ENCODE data around the gene GVQW3.
A peak's percentile ranks its signal among the peaks of the same experiment; 100 is the strongest.

GVQW3 gene

DNA sequence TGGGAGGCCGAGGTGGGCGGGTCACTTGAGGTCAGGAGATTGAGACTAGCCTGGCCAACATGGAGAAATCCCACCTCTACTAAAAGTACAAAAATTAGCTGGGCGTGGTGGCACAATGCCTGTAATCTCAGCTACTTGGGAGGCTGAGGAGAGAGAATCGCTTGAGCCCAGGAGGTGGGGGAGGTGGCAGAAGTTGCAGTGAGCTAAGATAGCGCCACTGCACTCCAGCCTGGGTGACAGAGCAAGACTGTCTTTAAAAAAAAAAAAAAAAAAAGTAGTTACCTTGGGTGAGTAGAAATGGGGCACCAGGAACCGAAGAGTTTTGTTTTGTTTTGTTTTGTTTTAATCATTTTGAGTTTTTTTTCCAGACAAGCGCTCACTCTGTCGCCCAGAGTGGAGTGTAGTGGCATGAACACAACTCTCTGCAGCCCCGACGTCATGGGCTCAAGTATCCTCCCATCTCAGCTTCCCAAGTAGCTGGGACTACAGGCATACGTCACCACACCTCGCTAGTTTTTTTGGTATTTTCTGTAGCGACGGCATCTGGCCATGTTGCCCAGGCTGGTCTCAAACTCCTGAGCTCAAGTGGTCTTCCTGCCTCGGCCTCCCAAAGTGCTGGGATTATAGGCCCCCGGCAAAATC lies 16.0 kb upstream of the GVQW3 start (continued):
- peak; percentile 32; the same call in 1 of the 2 replicates for TF ChIP-seq GLIS1 (tag by site-specific recombination; IDR thresholded peaks at IDR 0.05)

DNA sequence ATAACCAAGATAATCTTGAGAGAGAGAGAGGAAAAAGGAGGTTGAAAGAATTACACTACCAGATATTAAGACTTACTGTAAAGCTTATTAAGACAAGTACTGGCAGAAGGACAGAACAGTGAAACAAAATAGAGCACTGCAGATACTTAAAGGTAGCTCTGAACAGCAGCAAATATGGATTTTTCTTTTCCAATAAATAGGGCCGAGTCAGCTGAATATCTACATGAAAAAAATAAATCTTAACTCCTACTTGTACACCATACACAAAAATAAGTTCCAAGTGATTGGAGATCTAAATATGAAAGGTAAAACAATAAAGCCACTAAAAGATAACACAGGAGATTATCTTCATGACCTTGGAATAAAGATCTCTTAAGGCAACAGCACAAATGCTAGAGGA lies 12.6 kb upstream of the GVQW3 start:
- H3K9me3 ChIP-seq (ENCODE audit: control insufficient read depth, insufficient read depth, low read depth, low read length), result no peaks in the 10 kb centered on the region
- H3K4me1 ChIP-seq (ENCODE audit: control insufficient read depth, insufficient read depth, low read length), result no peaks in the 10 kb centered on the region; the same call in 1 of the 2 replicates
- H3K4me3 ChIP-seq (ENCODE audit: low read depth, low read length), result no peak overlapping the region
- ChIA-PET CTCF (interaction anchor here (0.7 kb wide), 1 partner anchor 160 kb away, joined by 3 read pairs; no protein-coding TSS in a partner anchor), POLR2A (no interaction called here)
- H3K36me3 ChIP-seq (ENCODE audit: control insufficient read depth in 2 of 2, insufficient read depth in 1 of 2, low read length in 2 of 2), result peaks cover 0 to 3% of the 10 kb centered on the region in 2 experiments; a peak in 1 of 3 replicates
- TF ChIP-seq, protein P1, sequence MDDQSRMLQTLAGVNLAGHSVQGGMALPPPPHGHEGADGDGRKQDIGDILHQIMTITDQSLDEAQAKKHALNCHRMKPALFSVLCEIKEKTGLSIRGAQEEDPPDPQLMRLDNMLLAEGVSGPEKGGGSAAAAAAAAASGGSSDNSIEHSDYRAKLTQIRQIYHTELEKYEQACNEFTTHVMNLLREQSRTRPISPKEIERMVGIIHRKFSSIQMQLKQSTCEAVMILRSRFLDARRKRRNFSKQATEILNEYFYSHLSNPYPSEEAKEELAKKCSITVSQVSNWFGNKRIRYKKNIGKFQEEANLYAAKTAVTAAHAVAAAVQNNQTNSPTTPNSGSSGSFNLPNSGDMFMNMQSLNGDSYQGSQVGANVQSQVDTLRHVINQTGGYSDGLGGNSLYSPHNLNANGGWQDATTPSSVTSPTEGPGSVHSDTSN (CRISPR knock-in tag; IDR thresholded peaks at IDR 0.05), result no peak
- TF ChIP-seq, protein P2, sequence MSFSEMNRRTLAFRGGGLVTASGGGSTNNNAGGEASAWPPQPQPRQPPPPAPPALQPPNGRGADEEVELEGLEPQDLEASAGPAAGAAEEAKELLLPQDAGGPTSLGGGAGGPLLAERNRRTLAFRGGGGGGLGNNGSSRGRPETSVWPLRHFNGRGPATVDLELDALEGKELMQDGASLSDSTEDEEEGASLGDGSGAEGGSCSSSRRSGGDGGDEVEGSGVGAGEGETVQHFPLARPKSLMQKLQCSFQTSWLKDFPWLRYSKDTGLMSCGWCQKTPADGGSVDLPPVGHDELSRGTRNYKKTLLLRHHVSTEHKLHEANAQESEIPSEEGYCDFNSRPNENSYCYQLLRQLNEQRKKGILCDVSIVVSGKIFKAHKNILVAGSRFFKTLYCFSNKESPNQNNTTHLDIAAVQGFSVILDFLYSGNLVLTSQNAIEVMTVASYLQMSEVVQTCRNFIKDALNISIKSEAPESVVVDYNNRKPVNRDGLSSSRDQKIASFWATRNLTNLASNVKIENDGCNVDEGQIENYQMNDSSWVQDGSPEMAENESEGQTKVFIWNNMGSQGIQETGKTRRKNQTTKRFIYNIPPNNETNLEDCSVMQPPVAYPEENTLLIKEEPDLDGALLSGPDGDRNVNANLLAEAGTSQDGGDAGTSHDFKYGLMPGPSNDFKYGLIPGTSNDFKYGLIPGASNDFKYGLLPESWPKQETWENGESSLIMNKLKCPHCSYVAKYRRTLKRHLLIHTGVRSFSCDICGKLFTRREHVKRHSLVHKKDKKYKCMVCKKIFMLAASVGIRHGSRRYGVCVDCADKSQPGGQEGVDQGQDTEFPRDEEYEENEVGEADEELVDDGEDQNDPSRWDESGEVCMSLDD (tag by site-specific recombination; IDR thresholded peaks at IDR 0.05), result no peak
- TF ChIP-seq ZNF341 (tag by site-specific recombination; IDR thresholded peaks at IDR 0.05; ENCODE audit: low read depth) (no peak), ZNF600 (tag by site-specific recombination; IDR thresholded peaks at IDR 0.05) (no peak), ZNF221 (tag by site-specific recombination; IDR thresholded peaks at IDR 0.05; ENCODE audit: borderline replicate concordance) (no peak), ZNF560 (tag by site-specific recombination; IDR thresholded peaks at IDR 0.05; ENCODE audit: borderline replicate concordance) (no peak), ZNF501 (tag by site-specific recombination; IDR thresholded peaks at IDR 0.05) (no peak), ZFP37 (tag by site-specific recombination; IDR thresholded peaks at IDR 0.05) (no peak), ZNF121 (tag by site-specific recombination; IDR thresholded peaks at IDR 0.05) (no peak)
- TF ChIP-seq, protein P3, sequence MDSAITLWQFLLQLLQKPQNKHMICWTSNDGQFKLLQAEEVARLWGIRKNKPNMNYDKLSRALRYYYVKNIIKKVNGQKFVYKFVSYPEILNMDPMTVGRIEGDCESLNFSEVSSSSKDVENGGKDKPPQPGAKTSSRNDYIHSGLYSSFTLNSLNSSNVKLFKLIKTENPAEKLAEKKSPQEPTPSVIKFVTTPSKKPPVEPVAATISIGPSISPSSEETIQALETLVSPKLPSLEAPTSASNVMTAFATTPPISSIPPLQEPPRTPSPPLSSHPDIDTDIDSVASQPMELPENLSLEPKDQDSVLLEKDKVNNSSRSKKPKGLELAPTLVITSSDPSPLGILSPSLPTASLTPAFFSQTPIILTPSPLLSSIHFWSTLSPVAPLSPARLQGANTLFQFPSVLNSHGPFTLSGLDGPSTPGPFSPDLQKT (IDR thresholded peaks at IDR 0.05; ENCODE audit: borderline replicate concordance, low read depth, low read length), result no peak
- TF ChIP-seq, protein P4, sequence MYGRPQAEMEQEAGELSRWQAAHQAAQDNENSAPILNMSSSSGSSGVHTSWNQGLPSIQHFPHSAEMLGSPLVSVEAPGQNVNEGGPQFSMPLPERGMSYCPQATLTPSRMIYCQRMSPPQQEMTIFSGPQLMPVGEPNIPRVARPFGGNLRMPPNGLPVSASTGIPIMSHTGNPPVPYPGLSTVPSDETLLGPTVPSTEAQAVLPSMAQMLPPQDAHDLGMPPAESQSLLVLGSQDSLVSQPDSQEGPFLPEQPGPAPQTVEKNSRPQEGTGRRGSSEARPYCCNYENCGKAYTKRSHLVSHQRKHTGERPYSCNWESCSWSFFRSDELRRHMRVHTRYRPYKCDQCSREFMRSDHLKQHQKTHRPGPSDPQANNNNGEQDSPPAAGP (tag by site-specific recombination; IDR thresholded peaks at IDR 0.05), result no peak
- TF ChIP-seq, protein P5, sequence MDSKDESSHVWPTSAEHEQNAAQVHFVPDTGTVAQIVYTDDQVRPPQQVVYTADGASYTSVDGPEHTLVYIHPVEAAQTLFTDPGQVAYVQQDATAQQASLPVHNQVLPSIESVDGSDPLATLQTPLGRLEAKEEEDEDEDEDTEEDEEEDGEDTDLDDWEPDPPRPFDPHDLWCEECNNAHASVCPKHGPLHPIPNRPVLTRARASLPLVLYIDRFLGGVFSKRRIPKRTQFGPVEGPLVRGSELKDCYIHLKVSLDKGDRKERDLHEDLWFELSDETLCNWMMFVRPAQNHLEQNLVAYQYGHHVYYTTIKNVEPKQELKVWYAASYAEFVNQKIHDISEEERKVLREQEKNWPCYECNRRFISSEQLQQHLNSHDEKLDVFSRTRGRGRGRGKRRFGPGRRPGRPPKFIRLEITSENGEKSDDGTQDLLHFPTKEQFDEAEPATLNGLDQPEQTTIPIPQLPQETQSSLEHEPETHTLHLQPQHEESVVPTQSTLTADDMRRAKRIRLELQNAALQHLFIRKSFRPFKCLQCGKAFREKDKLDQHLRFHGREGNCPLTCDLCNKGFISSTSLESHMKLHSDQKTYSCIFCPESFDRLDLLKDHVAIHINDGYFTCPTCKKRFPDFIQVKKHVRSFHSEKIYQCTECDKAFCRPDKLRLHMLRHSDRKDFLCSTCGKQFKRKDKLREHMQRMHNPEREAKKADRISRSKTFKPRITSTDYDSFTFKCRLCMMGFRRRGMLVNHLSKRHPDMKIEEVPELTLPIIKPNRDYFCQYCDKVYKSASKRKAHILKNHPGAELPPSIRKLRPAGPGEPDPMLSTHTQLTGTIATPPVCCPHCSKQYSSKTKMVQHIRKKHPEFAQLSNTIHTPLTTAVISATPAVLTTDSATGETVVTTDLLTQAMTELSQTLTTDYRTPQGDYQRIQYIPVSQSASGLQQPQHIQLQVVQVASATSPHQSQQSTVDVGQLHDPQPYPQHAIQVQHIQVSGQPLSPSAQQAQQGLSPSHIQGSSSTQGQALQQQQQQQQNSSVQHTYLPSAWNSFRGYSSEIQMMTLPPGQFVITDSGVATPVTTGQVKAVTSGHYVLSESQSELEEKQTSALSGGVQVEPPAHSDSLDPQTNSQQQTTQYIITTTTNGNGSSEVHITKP (tag by site-specific recombination; IDR thresholded peaks at IDR 0.05), result no peak
- H3K27ac ChIP-seq (ENCODE audit: extremely low read depth, low read depth, low read length), result no peak overlapping the region
